RWPE1 (cell line): Measurements from ENCODE around the gene SH2D3A.

Experiments used
- CTCF ChIA-PET: fragments of 350-600 bp; sonication (Branson Sonifier 250); formaldehyde crosslinking; extraction: SDS; loops from one replicate; lab custom pipeline; 2021; lab: Yijun Ruan, JAX
- POLR2A ChIA-PET: fragments of 400-600 bp; formaldehyde crosslinking; extraction: SDS; loops from one replicate; lab custom pipeline; 2020; ENCODE audit warnings: antibody characterized with exemption; ENCODE audit not compliant: low non-redundant PET; lab: Yijun Ruan, JAX
- DNase-seq: peaks from one replicate; pipeline ENCODE4 v3.0.0; 2012; ENCODE audit warnings: low spot score
- H3K27ac ChIP-seq: fragments of 450-650 bp; 2 replicates; pipeline ENCODE4 v1.5.1; 2017
- CTCF ChIP-seq: fragments of 450-650 bp; conservative IDR thresholded peaks from 2 replicates; pipeline ENCODE4 v1.5.1; 2017; ENCODE audit warnings: low read depth, mild to moderate bottlenecking

The SH2D3A gene

GRCh38 chr19:6731822-6732221 lies 35.4 kb downstream of the SH2D3A start:
- no peak for DNase-seq
- ChIA-PET CTCF (no interaction called here), POLR2A (no interaction called here)
- TF ChIP-seq CTCF: no peak
- peak overlapping the region; percentile 50 for H3K27ac ChIP-seq

- POLR2A ChIA-PET: no interaction called here
- peak overlapping the region; percentile 50 for H3K27ac ChIP-seq
- no peak for TF ChIP-seq CTCF
- no peak for DNase-seq
- CTCF ChIA-PET: no interaction called here
Measured at GRCh38 chr19:6730941-6731670, 36.1 kb downstream of the SH2D3A start.

- H3K27ac ChIP-seq: peak overlapping the region; percentile 50
- CTCF ChIA-PET: no interaction called here
- DNase-seq: no peak
- POLR2A ChIA-PET: no interaction called here
- no peak for TF ChIP-seq CTCF
Measured at GRCh38 chr19:6730153-6730804, 37.0 kb downstream of the SH2D3A start.

GRCh38 chr19:6729573-6730152 lies 37.6 kb downstream of the SH2D3A start:
- POLR2A ChIA-PET: no interaction called here
- no peak for TF ChIP-seq CTCF
- DNase-seq: no peak
- H3K27ac ChIP-seq: peak overlapping the region; percentile 50
- CTCF ChIA-PET: no interaction called here

- DNase-seq: no peak
- no peak for TF ChIP-seq CTCF
- peak overlapping the region; percentile 58 for H3K27ac ChIP-seq
- POLR2A ChIA-PET: no interaction called here
- CTCF ChIA-PET: no interaction called here
Measured at GRCh38 chr19:6728346-6728745, 38.9 kb downstream of the SH2D3A start.

GRCh38 chr19:6725513-6726231 lies 41.6 kb downstream of the SH2D3A start:
- CTCF ChIA-PET: no interaction called here

More at GRCh38 chr19:6725513-6726231, 41.6 kb downstream of the SH2D3A start:
- no peak for DNase-seq
- POLR2A ChIA-PET: no interaction called here
- peak overlapping the region; percentile 90 for H3K27ac ChIP-seq
- no peak for TF ChIP-seq CTCF
